Upper lobe of left lung (tissue), 6 donors: ENCODE measurements around the gene VPS26B. TPM values are rescaled to one million over a fixed set of nuclear protein-coding genes. Genes with fewer than 3 reads are reported as not detected.
"Not testable (repeated sequence)": the region's sequence is repeated elsewhere in the genome, so short reads cannot be mapped to it uniquely, and the experiment has no call there.

Experiments
- ATAC-seq, 2 donors: fragments of 200-7000 bp; cut with Tn5 transposase; one replicate each; pipeline ENCODE4 v1.9.1; 2022; ENCODE audit warnings: mild to moderate bottlenecking in 2 of 2, moderate library complexity in 2 of 2; ENCODE audit not compliant: low FRiP score in 2 of 2
- DNase-seq, 2 donors: peaks; one replicate each; pipeline ENCODE4 v3.0.0-alpha.2; 2019 to 2020
- H3K27ac ChIP-seq, 4 donors: fragments of 200-600 bp; sonication (generic); one replicate each; pipeline ENCODE4 v1.5.1; 2016 to 2019
- H3K27me3 ChIP-seq, 4 donors: fragments of 200-600 bp; sonication (generic); one replicate each; pipeline ENCODE4 v1.5.1; 2017 to 2019
- H3K36me3 ChIP-seq, 4 donors: fragments of 200-600 bp; sonication (generic); one replicate each; pipeline ENCODE4 v1.5.1; 2016 to 2019
- H3K4me1 ChIP-seq, 4 donors: fragments of 200-600 bp; sonication (generic); one replicate each; pipeline ENCODE4 v1.5.1; 2018 to 2019
- H3K4me3 ChIP-seq, 4 donors: fragments of 200-600 bp; sonication (generic); one replicate each; pipeline ENCODE4 v1.5.1; 2017 to 2019; ENCODE audit warnings: mild to moderate bottlenecking in 2 of 4, moderate library complexity in 1 of 4
- H3K9me3 ChIP-seq, 4 donors: fragments of 200-600 bp; sonication (generic); one replicate each; pipeline ENCODE4 v1.5.1; 2018 to 2019
- EP300 ChIP-seq, 4 donors: sonication (generic); formaldehyde crosslinking; IDR thresholded peaks; one replicate each; pipeline ENCODE4 v1.5.1; 2017; ENCODE audit warnings: antibody characterized with exemption in 4 of 4, control low read depth in 2 of 4
- POLR2A ChIP-seq, 4 donors: fragments of 450-650 bp; IDR thresholded peaks; one replicate each; pipeline ENCODE4 v1.5.1; 2016 to 2017; ENCODE audit warnings: antibody characterized with exemption in 4 of 4, mild to moderate bottlenecking in 2 of 4
- POLR2AphosphoS5 ChIP-seq, 2 donors: sonication (generic); formaldehyde crosslinking; IDR thresholded peaks; one replicate each; pipeline ENCODE4 v1.5.1; 2017; ENCODE audit warnings: antibody characterized with exemption in 2 of 2
- WGBS, 2 donors: methylation state at CpG; one replicate each; pipeline ENCODE4 v1.1.5; 2017 to 2018; 5-methylcytosine and 5-hydroxymethylcytosine counted together
- total RNA-seq, 6 donors: library from RNA; depleted of rRNA in 4 of 6; stranded (reverse); fragments of >200 nt in 4 of 6; gene quantifications; one replicate each; pipeline versions ENCODE4 v1.1.0 to v1.2.1, GENCODE V29; 2016 to 2021
- TF ChIP-seq, protein P1 (sequence below), 6 experiments: fragments of 450-650 bp in 4 of 6; fragments of 200-600 bp in 2 of 6; sonication (generic) in 2 of 6; IDR thresholded peaks; one replicate each; pipeline ENCODE4 v1.5.1; 2016 to 2019; ENCODE audit warnings: antibody characterized with exemption in 6 of 6
- donor health status: DM: no; HTN: no; CAD: no; lungs with moderate emphysema.
- donor health status: DM: no; HTN: yes; CAD: no; lungs with severe emphysema.

The VPS26B gene
- total RNA-seq, 6 donors from 2014 or later: 27.2 to 42.6 (median 35.8) TPM

DNA sequence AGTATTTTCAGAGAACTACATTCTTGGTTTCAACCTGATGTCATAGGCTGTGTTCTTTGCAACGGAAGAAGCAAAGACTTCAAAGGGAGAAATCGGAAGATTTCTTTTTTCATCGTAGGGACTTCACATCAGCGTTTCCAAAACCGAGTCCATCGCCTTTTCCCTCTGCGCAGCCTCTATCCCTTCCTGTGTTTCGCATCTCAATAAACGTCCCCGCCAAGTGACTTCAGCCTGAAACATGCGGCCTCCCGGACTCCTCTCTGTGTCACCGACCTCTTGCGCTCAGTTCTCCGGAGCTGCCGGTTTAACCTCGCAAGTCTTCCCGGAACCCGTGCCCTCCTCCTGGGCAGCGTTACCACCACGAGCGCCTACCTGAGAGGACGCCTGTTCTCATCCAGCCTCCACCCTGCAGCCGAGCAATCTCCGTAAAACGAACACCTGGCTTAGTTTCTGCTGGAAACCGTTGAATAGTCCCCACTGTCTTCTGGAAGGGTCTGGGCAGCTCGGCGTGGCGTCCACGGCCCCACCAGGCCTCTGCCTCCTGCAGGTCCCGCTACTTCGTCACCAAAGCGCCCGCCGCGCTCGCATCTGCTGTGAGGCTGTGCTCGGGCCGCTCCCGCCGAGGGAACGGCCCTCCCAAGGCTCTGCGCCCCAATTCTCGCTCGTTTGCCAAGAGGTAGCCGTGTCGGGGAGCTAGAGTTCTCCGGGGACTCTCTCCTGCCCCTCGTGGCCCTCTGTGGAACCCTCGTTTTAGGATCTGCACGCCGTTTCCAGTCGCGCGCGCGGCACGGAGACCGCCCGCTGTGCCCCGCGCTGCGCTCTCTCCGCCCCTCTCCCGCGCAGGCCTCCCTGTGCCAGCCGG lies 51.3 kb downstream of the VPS26B start, which contains the start of gene GLB1L3:
GLB1L3 (plus strand) TSS at position 846 of the 862 bp plus-strand sequence. CDS start 362 bp downstream, outside the sequence.
- H3K4me3 ChIP-seq: peak within 1 kb of the TSS; percentile 4 to 47 (median 37)
- H3K36me3 ChIP-seq: no peaks in the 10 kb centered on the region
- WGBS, 2 donors: 3% methylated on average over 43 to 61 of the region's 68 CpGs
- ATAC-seq: peak; percentile 54 to 78
- peaks cover 20 to 22% (median 21%) of the 10 kb centered on the region in 4 donors for H3K4me1 ChIP-seq
- H3K27me3 ChIP-seq: peaks cover 3 to 43% (median 25%) of the 10 kb centered on the region in 4 donors
- H3K9me3 ChIP-seq: no peaks in the 10 kb centered on the region
- no peak within 1 kb of the TSS for H3K27ac ChIP-seq
- TF ChIP-seq POLR2A (IDR thresholded peaks at IDR 0.05) (no peak), EP300 (IDR thresholded peaks at IDR 0.05) (no peak), POLR2AphosphoS5 (IDR thresholded peaks at IDR 0.05) (no peak)
- TF ChIP-seq, protein P1, sequence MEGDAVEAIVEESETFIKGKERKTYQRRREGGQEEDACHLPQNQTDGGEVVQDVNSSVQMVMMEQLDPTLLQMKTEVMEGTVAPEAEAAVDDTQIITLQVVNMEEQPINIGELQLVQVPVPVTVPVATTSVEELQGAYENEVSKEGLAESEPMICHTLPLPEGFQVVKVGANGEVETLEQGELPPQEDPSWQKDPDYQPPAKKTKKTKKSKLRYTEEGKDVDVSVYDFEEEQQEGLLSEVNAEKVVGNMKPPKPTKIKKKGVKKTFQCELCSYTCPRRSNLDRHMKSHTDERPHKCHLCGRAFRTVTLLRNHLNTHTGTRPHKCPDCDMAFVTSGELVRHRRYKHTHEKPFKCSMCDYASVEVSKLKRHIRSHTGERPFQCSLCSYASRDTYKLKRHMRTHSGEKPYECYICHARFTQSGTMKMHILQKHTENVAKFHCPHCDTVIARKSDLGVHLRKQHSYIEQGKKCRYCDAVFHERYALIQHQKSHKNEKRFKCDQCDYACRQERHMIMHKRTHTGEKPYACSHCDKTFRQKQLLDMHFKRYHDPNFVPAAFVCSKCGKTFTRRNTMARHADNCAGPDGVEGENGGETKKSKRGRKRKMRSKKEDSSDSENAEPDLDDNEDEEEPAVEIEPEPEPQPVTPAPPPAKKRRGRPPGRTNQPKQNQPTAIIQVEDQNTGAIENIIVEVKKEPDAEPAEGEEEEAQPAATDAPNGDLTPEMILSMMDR (IDR thresholded peaks at IDR 0.05): peak in 4 of 6 experiments; percentile 10 to 43 (median 18)
- DNase-seq: no peak

DNA sequence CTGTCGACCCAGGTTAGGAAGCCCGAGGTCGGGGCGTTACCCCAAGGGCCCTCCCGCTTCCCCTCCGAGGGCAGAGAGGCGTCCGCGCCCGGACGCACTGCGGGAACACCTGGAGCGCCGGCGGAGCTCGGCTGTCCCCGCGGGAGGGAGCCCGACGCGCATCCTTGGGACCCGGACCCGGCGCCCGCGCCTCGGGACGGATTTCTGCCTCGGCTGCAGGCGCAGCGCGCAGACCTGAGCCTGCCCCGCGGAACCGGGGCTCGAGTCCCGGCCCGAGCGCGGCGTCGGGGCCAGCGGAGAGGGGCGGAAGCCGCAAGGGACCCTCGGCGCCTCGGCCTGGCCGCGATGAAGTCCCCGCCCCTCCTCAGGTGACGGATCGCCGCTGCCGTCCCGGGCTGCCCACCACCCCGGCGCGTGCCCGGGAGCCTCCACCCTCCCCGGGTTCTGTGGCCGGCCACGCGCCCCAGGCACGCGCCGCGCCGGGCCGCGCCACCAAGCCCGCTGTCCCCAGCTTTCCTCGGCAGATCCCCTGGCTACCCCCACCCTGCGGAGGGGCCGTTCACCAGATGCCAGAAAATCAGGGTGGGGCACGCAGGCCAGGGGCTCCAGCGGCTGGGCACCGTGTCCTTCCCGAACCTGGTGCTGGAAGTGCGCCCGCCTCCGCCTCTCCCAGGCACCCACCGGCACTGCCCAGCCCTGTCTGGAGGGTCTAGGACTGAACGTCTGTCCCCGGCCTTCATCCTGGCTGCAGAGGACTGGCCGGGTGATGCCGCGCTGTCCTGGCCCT lies 52.1 kb downstream of the VPS26B start:
- H3K4me3 ChIP-seq: peak overlapping the region; percentile 4 to 47 (median 37)
- WGBS, 2 donors: 0 to 5% methylated on average over 9 to 21 of the region's 88 CpGs
- H3K9me3 ChIP-seq: no peaks in the 10 kb centered on the region
- TF ChIP-seq EP300 (IDR thresholded peaks at IDR 0.05): no peak
- no peak overlapping the region for H3K27ac ChIP-seq
- peak in 1 of 2 donors; percentile 87 for DNase-seq
- peaks cover 3 to 43% (median 25%) of the 10 kb centered on the region in 4 donors for H3K27me3 ChIP-seq
- peaks cover 20 to 22% (median 21%) of the 10 kb centered on the region in 4 donors for H3K4me1 ChIP-seq
- H3K36me3 ChIP-seq: no peaks in the 10 kb centered on the region
- peak in 1 of 2 donors; percentile 29 for ATAC-seq

DNA sequence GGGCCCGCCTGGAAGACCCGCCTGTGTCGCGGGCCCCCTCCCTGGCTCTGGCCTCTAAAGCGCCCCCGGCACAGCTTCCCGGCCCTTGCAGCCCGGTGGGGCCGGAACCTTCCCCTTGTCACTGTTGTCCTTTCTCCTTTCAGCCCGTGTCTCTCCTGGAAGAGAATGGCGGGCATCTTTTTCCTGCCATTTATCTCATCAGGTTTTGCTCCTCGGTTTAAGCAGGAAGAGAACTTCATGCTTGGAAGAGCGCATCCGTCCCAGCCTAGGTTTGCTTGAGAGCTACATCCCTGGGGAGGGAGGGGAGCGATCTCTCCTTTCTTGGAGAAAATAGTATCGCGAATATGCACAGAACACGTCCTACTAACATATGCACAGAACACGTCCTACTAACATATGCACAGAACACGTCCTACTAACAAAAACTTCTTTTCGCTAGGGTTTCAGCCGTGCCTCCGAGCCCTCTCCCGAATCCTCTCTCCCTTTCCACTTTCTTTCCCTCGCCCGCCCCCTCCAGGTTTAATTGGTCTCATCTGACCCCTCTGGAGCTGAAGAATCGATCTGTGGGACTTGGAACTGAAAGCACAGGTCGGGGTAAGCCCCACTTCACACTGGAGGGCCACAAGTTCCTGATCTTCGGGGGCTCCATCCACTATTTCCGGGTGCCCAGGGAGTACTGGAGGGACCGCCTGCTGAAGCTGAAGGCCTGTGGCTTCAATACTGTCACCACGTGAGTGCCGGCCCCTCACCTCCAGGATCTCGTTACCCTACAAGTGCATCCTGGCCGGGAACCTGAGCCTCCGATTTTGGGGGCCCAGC lies 52.9 kb downstream of the VPS26B start:
- DNase-seq (no peak), ATAC-seq (no peak)
- 21 to 24% methylated on average over 28 to 36 of the region's 36 CpGs for WGBS, 2 donors
- TF ChIP-seq, protein P1 (IDR thresholded peaks at IDR 0.05): no peak
- TF ChIP-seq POLR2A (IDR thresholded peaks at IDR 0.05): no peak
- TF ChIP-seq POLR2AphosphoS5 (IDR thresholded peaks at IDR 0.05): no peak
- no peak for TF ChIP-seq EP300 (IDR thresholded peaks at IDR 0.05)
- no peak overlapping the region for H3K27ac ChIP-seq
- peak overlapping the region in 1 of 4 donors; percentile 47 for H3K4me3 ChIP-seq
- H3K36me3 ChIP-seq: no peaks in the 10 kb centered on the region
- H3K9me3 ChIP-seq: no peaks in the 10 kb centered on the region
- H3K27me3 ChIP-seq: peaks cover 3 to 43% (median 25%) of the 10 kb centered on the region in 4 donors
- peaks cover 20 to 22% (median 21%) of the 10 kb centered on the region in 4 donors for H3K4me1 ChIP-seq

DNA sequence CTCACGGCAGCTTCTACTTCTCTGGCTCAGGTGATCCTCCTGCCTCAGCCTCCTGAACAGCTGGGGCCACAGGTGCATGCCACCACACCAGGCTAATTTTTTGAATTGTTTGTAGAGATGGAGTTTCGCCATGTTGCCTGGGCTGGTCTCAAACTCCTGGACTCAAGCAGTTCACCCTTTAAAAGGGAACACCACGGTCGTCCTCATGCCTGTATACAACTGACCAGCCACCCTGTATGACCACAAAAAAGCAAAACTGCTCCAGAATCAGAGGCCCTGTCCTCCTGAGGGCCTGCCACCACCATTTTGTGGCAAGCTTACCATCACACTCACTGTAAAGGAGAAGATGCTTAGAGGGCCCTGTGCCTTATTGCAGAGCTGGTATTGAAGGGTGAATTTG lies 53.9 kb downstream of the VPS26B start:
- H3K9me3 ChIP-seq: no peaks in the 10 kb centered on the region
- ATAC-seq (no peak), DNase-seq (no peak)
- H3K27me3 ChIP-seq: peaks cover 3 to 38% (median 23%) of the 10 kb centered on the region in 4 donors
- H3K27ac ChIP-seq: no peak overlapping the region
- peaks cover 20 to 22% (median 21%) of the 10 kb centered on the region in 4 donors for H3K4me1 ChIP-seq
- no peak for TF ChIP-seq EP300 (IDR thresholded peaks at IDR 0.05)
- TF ChIP-seq POLR2AphosphoS5 (IDR thresholded peaks at IDR 0.05): no peak
- no peak for TF ChIP-seq POLR2A (IDR thresholded peaks at IDR 0.05)
- TF ChIP-seq, protein P1 (IDR thresholded peaks at IDR 0.05): no peak
- no peak overlapping the region for H3K4me3 ChIP-seq
- WGBS, 2 donors: 95 to 100% methylated on average over 4 of the region's 4 CpGs
- no peaks in the 10 kb centered on the region for H3K36me3 ChIP-seq

- not testable (repeated sequence) for H3K27ac ChIP-seq, H3K36me3 ChIP-seq, H3K4me3 ChIP-seq, H3K4me1 ChIP-seq, H3K9me3 ChIP-seq
- peaks cover 0 to 12% (median 10%) of the 10 kb centered on the region in 4 donors for H3K27me3 ChIP-seq
- 100% methylated on average over 2 of the region's 17 CpGs; no CpG with 5 or more reads in 1 of the 2 donors for WGBS, 2 donors
- ATAC-seq: peak; percentile 29 to 67
- DNase-seq: peak in 1 of 2 donors; percentile 62
Observed at GRCh38 chr11:134281635-134282034, 57.2 kb downstream of the VPS26B start.
